GM12891 (cell line): ENCODE results near the gene P2RY13.

Source experiments
- POLR2A ChIP-seq: IDR thresholded peaks from 2 replicates; pipeline ENCODE4 v1.6.1; 2011; ENCODE audit warnings: low read depth, low read length, control low read depth
- POLR2AphosphoS5 ChIP-seq: IDR thresholded peaks from 2 replicates; pipeline ENCODE4 v1.6.1; 2011; ENCODE audit warnings: low read depth, low read length, control low read depth

DNA sequence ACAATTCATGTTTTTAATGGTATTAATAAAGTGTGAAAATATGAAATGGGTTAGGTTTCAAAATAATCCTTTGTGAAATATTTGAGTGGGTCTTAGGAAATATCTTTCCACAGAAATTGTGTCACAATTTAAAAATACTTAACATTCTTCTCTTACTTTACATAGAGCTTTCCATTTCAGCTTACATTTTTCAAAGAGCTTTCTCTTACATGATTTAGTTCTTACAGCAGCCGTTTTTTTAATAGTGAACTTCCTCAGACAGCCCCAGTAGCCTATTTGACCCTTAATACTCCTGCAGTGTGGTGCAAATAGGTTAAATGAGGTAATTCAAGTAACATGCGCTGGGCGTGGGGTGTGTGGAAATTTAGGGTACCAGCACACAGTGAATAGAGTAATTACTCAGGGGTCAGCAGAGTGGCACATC is 33.4 kb upstream of the P2RY13 start:
- no peak for TF ChIP-seq POLR2AphosphoS5
- TF ChIP-seq POLR2A = no peak
